Spinal cord (tissue), 10 donors: ENCODE data around the gene SFN. TPM values are rescaled to one million over a fixed set of nuclear protein-coding genes. Genes with fewer than 3 reads are reported as not detected.

Source experiments
- DNase-seq, 6 donors: peaks; one replicate each; pipeline versions ENCODE4 v3.0.0 to v3.0.0-alpha.2; 2013 to 2015; ENCODE audit warnings: low spot score in 6 of 6, low read depth in 4 of 6
- H3K27ac ChIP-seq: one replicate; pipeline ENCODE4 v1.5.1; 2013; ENCODE audit warnings: low read depth, low read length, control low read depth
- H3K27me3 ChIP-seq: one replicate; pipeline ENCODE4 v1.6.1; 2013; ENCODE audit warnings: low read length; ENCODE audit not compliant: control insufficient read depth, insufficient read depth
- H3K36me3 ChIP-seq: one replicate; pipeline ENCODE4 v1.6.1; 2013; ENCODE audit warnings: low read length; ENCODE audit not compliant: control insufficient read depth, insufficient read depth
- H3K4me1 ChIP-seq: one replicate; pipeline ENCODE4 v1.6.1; 2013; ENCODE audit warnings: low read length; ENCODE audit not compliant: control insufficient read depth, insufficient read depth
- H3K4me3 ChIP-seq: one replicate; pipeline ENCODE4 v1.5.1; 2013; ENCODE audit warnings: low read depth, low read length, control low read depth
- H3K9me3 ChIP-seq: one replicate; pipeline ENCODE4 v1.6.1; 2013; ENCODE audit warnings: low read length; ENCODE audit not compliant: control insufficient read depth, insufficient read depth
- WGBS: methylation state at CpG from one replicate; pipeline ENCODE4 v1.1.5; 2013; ENCODE audit warnings: missing lambda C conversion rate; ENCODE audit not compliant: insufficient coverage; 5-methylcytosine and 5-hydroxymethylcytosine counted together
- polyA plus RNA-seq, 2 donors: library from polyadenylated mRNA; unstranded; fragments of 120-200 nt; gene quantifications; one replicate each; pipeline ENCODE4 v1.2.1, GENCODE V29; 2013; ENCODE audit not compliant: insufficient read length in 2 of 2
- total RNA-seq, 2 donors: library from RNA; depleted of rRNA in 1 of 2; stranded (reverse); fragments of 120-200 nt in 1 of 2; fragments of >200 nt in 1 of 2; gene quantifications; one replicate each; pipeline versions ENCODE4 v1.2.3 to v1.2.4, GENCODE V29; 2013 to 2014
- donor health status: healthy.

Gene SFN
- total and polyA plus RNA-seq, 4 donors: 0.30 to 0.66 (median 0.32) TPM; not detected in 1

GRCh38 chr1:26853156-26853555 is 9.8 kb upstream of the SFN start:
- 43% methylated on average over 2 of the region's 3 CpGs for WGBS
- Histone ChIP-seq H3K4me1 (peaks cover 11% of the 10 kb centered on the region), H3K9me3 (no peaks in the 10 kb centered on the region), H3K36me3 (peaks cover 97% of the 10 kb centered on the region), H3K27ac (no peak overlapping the region), H3K4me3 (no peak overlapping the region), H3K27me3 (no peaks in the 10 kb centered on the region)
- peak in 4 of 6 donors; percentile 18 to 75 (median 41) for DNase-seq

GRCh38 chr1:26853600-26853999 is 9.3 kb upstream of the SFN start:
- H3K27ac ChIP-seq: no peak overlapping the region
- no peaks in the 10 kb centered on the region for H3K27me3 ChIP-seq
- WGBS: 94% methylated on average over 10 of the region's 10 CpGs
- H3K36me3 ChIP-seq: peaks cover 92% of the 10 kb centered on the region
- no peak for DNase-seq
- H3K4me3 ChIP-seq: no peak overlapping the region
- H3K4me1 ChIP-seq: peaks cover 7% of the 10 kb centered on the region
- no peaks in the 10 kb centered on the region for H3K9me3 ChIP-seq

- no peaks in the 10 kb centered on the region for H3K4me1 ChIP-seq
- no peak for DNase-seq
- H3K9me3 ChIP-seq: no peaks in the 10 kb centered on the region
- H3K36me3 ChIP-seq: peaks cover 85% of the 10 kb centered on the region
- WGBS: 100% methylated on average over 2 of the region's 5 CpGs
- H3K4me3 ChIP-seq: no peak overlapping the region
- H3K27me3 ChIP-seq: no peaks in the 10 kb centered on the region
- no peak overlapping the region for H3K27ac ChIP-seq
Measured at GRCh38 chr1:26854906-26855305, 8.0 kb upstream of the SFN start.

- Histone ChIP-seq H3K27ac (no peak overlapping the region), H3K9me3 (no peaks in the 10 kb centered on the region), H3K27me3 (no peaks in the 10 kb centered on the region), H3K4me1 (no peaks in the 10 kb centered on the region), H3K4me3 (no peak overlapping the region), H3K36me3 (peaks cover 77% of the 10 kb centered on the region)
- DNase-seq: no peak
- 89% methylated on average over 4 of the region's 4 CpGs for WGBS
Measured at GRCh38 chr1:26855636-26856035, 7.3 kb upstream of the SFN start.

- peaks cover 72% of the 10 kb centered on the region for H3K36me3 ChIP-seq
- no peak overlapping the region for H3K4me3 ChIP-seq
- H3K27me3 ChIP-seq: no peaks in the 10 kb centered on the region
- no peak for DNase-seq
- H3K27ac ChIP-seq: no peak overlapping the region
- H3K4me1 ChIP-seq: no peaks in the 10 kb centered on the region
- H3K9me3 ChIP-seq: no peaks in the 10 kb centered on the region
- WGBS: 84% methylated on average over 6 of the region's 11 CpGs
Measured at GRCh38 chr1:26856181-26856580, 6.8 kb upstream of the SFN start.

- peaks cover 65% of the 10 kb centered on the region for H3K36me3 ChIP-seq
- no peaks in the 10 kb centered on the region for H3K4me1 ChIP-seq
- no peak overlapping the region for H3K4me3 ChIP-seq
- no peak for DNase-seq
- WGBS: 68% methylated on average over 13 of the region's 21 CpGs
- H3K27me3 ChIP-seq: no peaks in the 10 kb centered on the region
- H3K27ac ChIP-seq: no peak overlapping the region
- H3K9me3 ChIP-seq: no peaks in the 10 kb centered on the region
Measured at GRCh38 chr1:26856604-26857469, 6.1 kb upstream of the SFN start.

- Histone ChIP-seq H3K4me3 (no peak overlapping the region), H3K4me1 (no peaks in the 10 kb centered on the region), H3K27me3 (no peaks in the 10 kb centered on the region), H3K36me3 (peaks cover 58% of the 10 kb centered on the region), H3K27ac (no peak overlapping the region), H3K9me3 (no peaks in the 10 kb centered on the region)
- WGBS: 75% methylated on average over 5 of the region's 8 CpGs
- no peak for DNase-seq
Measured at GRCh38 chr1:26857473-26858060, 5.4 kb upstream of the SFN start.

- Histone ChIP-seq H3K9me3 (no peaks in the 10 kb centered on the region), H3K4me3 (no peak overlapping the region), H3K4me1 (no peaks in the 10 kb centered on the region), H3K27ac (no peak overlapping the region), H3K36me3 (peaks cover 58% of the 10 kb centered on the region), H3K27me3 (no peaks in the 10 kb centered on the region)
- 90% methylated on average over 3 of the region's 4 CpGs for WGBS
- no peak for DNase-seq
Measured at GRCh38 chr1:26858160-26858559, 4.8 kb upstream of the SFN start.

GRCh38 chr1:26858891-26859640 is 3.9 kb upstream of the SFN start:
- Histone ChIP-seq H3K27ac (no peak overlapping the region), H3K27me3 (no peaks in the 10 kb centered on the region), H3K4me1 (peaks cover 7% of the 10 kb centered on the region), H3K36me3 (peaks cover 53% of the 10 kb centered on the region), H3K9me3 (no peaks in the 10 kb centered on the region), H3K4me3 (no peak overlapping the region)
- WGBS: 87% methylated on average over 6 of the region's 7 CpGs
- DNase-seq: no peak
